ENCODE results near the gene ZFAND3.

Gene ZFAND3

GRCh38 chr6:38054527-38055202, 235.1 kb downstream of the ZFAND3 start:
- Histone ChIP-seq H3K4me3 (ENCODE audit: low read depth, low read length) (no peak overlapping the region), H3K36me3 (no peaks in the 10 kb centered on the region; the same call in 1 of the 2 replicates), H3K9me3 (ENCODE audit: severe bottlenecking) (no peaks in the 10 kb centered on the region), H3K27me3 (ENCODE audit: insufficient read depth, low read depth, severe bottlenecking) (no peaks in the 10 kb centered on the region), H3K27ac (no peak overlapping the region)
- no peak for DNase-seq
- TF ChIP-seq CTCF (IDR thresholded peaks at IDR 0.05; ENCODE audit: low read depth, low read length), result no peak

- TF ChIP-seq CTCF (IDR thresholded peaks at IDR 0.05; ENCODE audit: low read depth, low read length), result no peak
- H3K9me3 ChIP-seq (ENCODE audit: severe bottlenecking), result no peaks in the 10 kb centered on the region
- H3K27ac ChIP-seq, result no peak overlapping the region
- H3K4me3 ChIP-seq (ENCODE audit: low read depth, low read length), result no peak overlapping the region
- DNase-seq, result no peak
- no peaks in the 10 kb centered on the region; the same call in 1 of the 2 replicates for H3K36me3 ChIP-seq
- H3K27me3 ChIP-seq (ENCODE audit: insufficient read depth, low read depth, severe bottlenecking), result no peaks in the 10 kb centered on the region
Measured at GRCh38 chr6:38055203-38055589, 235.7 kb downstream of the ZFAND3 start.

- Histone ChIP-seq H3K9me3 (ENCODE audit: severe bottlenecking) (no peaks in the 10 kb centered on the region), H3K4me3 (ENCODE audit: low read depth, low read length) (no peak overlapping the region), H3K27me3 (ENCODE audit: insufficient read depth, low read depth, severe bottlenecking) (no peaks in the 10 kb centered on the region), H3K27ac (no peak overlapping the region), H3K36me3 (peaks cover under 1% of the 10 kb centered on the region)
- DNase-seq, result no peak
- TF ChIP-seq CTCF (IDR thresholded peaks at IDR 0.05; ENCODE audit: low read depth, low read length), result no peak
Measured at GRCh38 chr6:38056361-38056760, 236.8 kb downstream of the ZFAND3 start.

GRCh38 chr6:38057994-38058393, 238.5 kb downstream of the ZFAND3 start:
- DNase-seq, result peak; percentile 30
- no peak overlapping the region for H3K4me3 ChIP-seq (ENCODE audit: low read depth, low read length)
- no peaks in the 10 kb centered on the region for H3K9me3 ChIP-seq (ENCODE audit: severe bottlenecking)
- H3K27ac ChIP-seq, result no peak overlapping the region
- H3K27me3 ChIP-seq (ENCODE audit: insufficient read depth, low read depth, severe bottlenecking), result no peaks in the 10 kb centered on the region
- no peak for TF ChIP-seq CTCF (IDR thresholded peaks at IDR 0.05; ENCODE audit: low read depth, low read length)
- H3K36me3 ChIP-seq, result peaks cover 17% of the 10 kb centered on the region

- Histone ChIP-seq H3K36me3 (peaks cover 33% of the 10 kb centered on the region), H3K27ac (no peak overlapping the region), H3K9me3 (ENCODE audit: severe bottlenecking) (no peaks in the 10 kb centered on the region), H3K4me3 (ENCODE audit: low read depth, low read length) (no peak overlapping the region), H3K27me3 (ENCODE audit: insufficient read depth, low read depth, severe bottlenecking) (no peaks in the 10 kb centered on the region)
- no peak for DNase-seq
- no peak for TF ChIP-seq CTCF (IDR thresholded peaks at IDR 0.05; ENCODE audit: low read depth, low read length)
Measured at GRCh38 chr6:38062066-38062465, 242.5 kb downstream of the ZFAND3 start.

GRCh38 chr6:38063973-38064372, 244.4 kb downstream of the ZFAND3 start:
- Histone ChIP-seq H3K27ac (no peak overlapping the region), H3K9me3 (ENCODE audit: severe bottlenecking) (no peaks in the 10 kb centered on the region), H3K4me3 (ENCODE audit: low read depth, low read length) (no peak overlapping the region), H3K36me3 (peaks cover 33% of the 10 kb centered on the region), H3K27me3 (ENCODE audit: insufficient read depth, low read depth, severe bottlenecking) (no peaks in the 10 kb centered on the region)
- DNase-seq, result no peak
- no peak for TF ChIP-seq CTCF (IDR thresholded peaks at IDR 0.05; ENCODE audit: low read depth, low read length)

Data from WERI-Rb-1 (cell line).